MCF 10A (cell line): ENCODE results near the gene CCHCR1. TPM values are rescaled to one million over a fixed set of nuclear protein-coding genes. Genes with fewer than 3 reads are reported as not detected.

Experiments used
- BruUV-seq: library from RNA; stranded (reverse); fragments of 400-500 nt; replicated peaks from 2 replicates; lab custom pipeline; 2021; lab: Mats Ljungman, UMichigan
- CTCF ChIA-PET: fragments of 300-600 bp; sonication (Branson Sonifier 250); formaldehyde crosslinking; extraction: SDS; loops from one replicate; lab custom pipeline; 2021; ENCODE audit warnings: antibody characterized with exemption, inconsistent platforms; lab: Yijun Ruan, JAX
- POLR2A ChIA-PET: fragments of 300-600, 350-650 bp; sonication (Branson Sonifier 250); formaldehyde crosslinking; extraction: SDS; loops from one replicate; lab custom pipeline; 2020; ENCODE audit warnings: antibody characterized with exemption, inconsistent platforms; lab: Yijun Ruan, JAX
- DNase-seq: peaks from one replicate; pipeline ENCODE4 v3.0.0-alpha.2; 2018; ENCODE audit not compliant: unreplicated experiment
- H3K27ac Mint-ChIP-seq: one replicate; pipeline ENCODE4 v1.8.0; 2022; ENCODE audit warnings: mild to moderate bottlenecking, low read depth, mixed read lengths; ENCODE audit not compliant: unreplicated experiment
- H3K27me3 Mint-ChIP-seq: one replicate; pipeline ENCODE4 v1.8.0; 2022; ENCODE audit warnings: mixed read lengths; ENCODE audit not compliant: insufficient read depth, unreplicated experiment
- H3K36me3 Mint-ChIP-seq: one replicate; pipeline ENCODE4 v1.8.0; 2022; ENCODE audit warnings: mild to moderate bottlenecking, moderate library complexity, mixed read lengths; ENCODE audit not compliant: insufficient read depth, unreplicated experiment
- H3K4me1 Mint-ChIP-seq: one replicate; pipeline ENCODE4 v1.8.0; 2022; ENCODE audit warnings: mixed read lengths; ENCODE audit not compliant: insufficient read depth, unreplicated experiment
- H3K4me3 Mint-ChIP-seq: one replicate; pipeline ENCODE4 v1.8.0; 2022; ENCODE audit warnings: mild to moderate bottlenecking, moderate library complexity, mixed read lengths; ENCODE audit not compliant: unreplicated experiment
- H3K9me3 Mint-ChIP-seq: one replicate; pipeline ENCODE4 v1.8.0; 2022; ENCODE audit warnings: mixed read lengths; ENCODE audit not compliant: unreplicated experiment
- intact Hi-C: fragments of 100-400 bp; cut with micrococcal nuclease; formaldehyde crosslinking; loops from 2 replicates; pipeline ENCODE4 v1.14.1; 2022
- total RNA-seq: library from RNA; stranded (reverse); gene quantifications from 2 replicates; pipeline ENCODE4 v1.2.3, GENCODE V29; 2022
- TF ChIP-seq, protein P1 (sequence below): fragments of 200-600 bp; IDR thresholded peaks from one replicate; pipeline ENCODE4 v1.8.0; 2022; ENCODE audit warnings: antibody characterized with exemption, mild to moderate bottlenecking; ENCODE audit not compliant: unreplicated experiment

Gene CCHCR1
- total RNA-seq, 1 experiment from 2014 or later: 18.4 TPM

DNA sequence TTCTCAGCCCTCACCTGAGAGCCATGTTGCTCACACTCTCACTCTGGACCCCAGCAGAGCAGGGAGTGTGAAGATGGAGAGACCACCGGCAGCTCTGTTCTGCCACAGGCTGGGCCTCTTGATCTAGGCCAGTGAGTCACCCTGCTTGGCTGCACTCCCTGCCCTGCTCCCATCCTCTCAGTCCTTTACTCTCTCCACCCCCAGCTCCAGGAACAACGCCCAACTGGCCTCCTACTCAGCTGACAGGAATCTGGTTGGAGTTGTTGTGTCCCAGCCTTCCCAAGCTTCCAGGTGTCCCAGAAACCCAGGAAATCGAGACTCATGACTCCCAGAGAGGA is 43.1 kb downstream of the CCHCR1 start, which contains the start of gene PSORS1C1:
Gene PSORS1C1 (plus strand): TSS at position 260 of the 338 bp plus-strand sequence. CDS start 14,833 bp downstream, outside the sequence.
- intact Hi-C loops: loop anchor here (2.0 kb wide), 1 partner anchor 28 kb away; no protein-coding TSS in a partner anchor
- TF ChIP-seq, protein P1, sequence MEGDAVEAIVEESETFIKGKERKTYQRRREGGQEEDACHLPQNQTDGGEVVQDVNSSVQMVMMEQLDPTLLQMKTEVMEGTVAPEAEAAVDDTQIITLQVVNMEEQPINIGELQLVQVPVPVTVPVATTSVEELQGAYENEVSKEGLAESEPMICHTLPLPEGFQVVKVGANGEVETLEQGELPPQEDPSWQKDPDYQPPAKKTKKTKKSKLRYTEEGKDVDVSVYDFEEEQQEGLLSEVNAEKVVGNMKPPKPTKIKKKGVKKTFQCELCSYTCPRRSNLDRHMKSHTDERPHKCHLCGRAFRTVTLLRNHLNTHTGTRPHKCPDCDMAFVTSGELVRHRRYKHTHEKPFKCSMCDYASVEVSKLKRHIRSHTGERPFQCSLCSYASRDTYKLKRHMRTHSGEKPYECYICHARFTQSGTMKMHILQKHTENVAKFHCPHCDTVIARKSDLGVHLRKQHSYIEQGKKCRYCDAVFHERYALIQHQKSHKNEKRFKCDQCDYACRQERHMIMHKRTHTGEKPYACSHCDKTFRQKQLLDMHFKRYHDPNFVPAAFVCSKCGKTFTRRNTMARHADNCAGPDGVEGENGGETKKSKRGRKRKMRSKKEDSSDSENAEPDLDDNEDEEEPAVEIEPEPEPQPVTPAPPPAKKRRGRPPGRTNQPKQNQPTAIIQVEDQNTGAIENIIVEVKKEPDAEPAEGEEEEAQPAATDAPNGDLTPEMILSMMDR: no peak
- Mint-ChIP-seq H3K27me3 (no peaks in the 10 kb centered on the region), H3K9me3 (no peaks in the 10 kb centered on the region), H3K27ac (peak within 1 kb of the TSS; percentile 98), H3K4me1 (peaks cover 21% of the 10 kb centered on the region), H3K4me3 (peak within 1 kb of the TSS; percentile 79), H3K36me3 (peaks cover 6% of the 10 kb centered on the region)
- peak; percentile 96 for DNase-seq
- ChIA-PET POLR2A (interaction anchor here (0.5 to 4.3 kb wide), 26 partner anchors 9 to 499 kb away, joined by 3 to 60 read pairs (median 4); partner anchors contain the start of genes DDR1, DHX16, GTF2H4 and VARS2), CTCF (interaction anchor here (0.8 to 6.8 kb wide), 13 partner anchors 11 to 293 kb away, joined by 3 to 55 read pairs (median 5); partner anchors contain the start of gene VARS2)
- no TSS peak for BruUV-seq

DNA sequence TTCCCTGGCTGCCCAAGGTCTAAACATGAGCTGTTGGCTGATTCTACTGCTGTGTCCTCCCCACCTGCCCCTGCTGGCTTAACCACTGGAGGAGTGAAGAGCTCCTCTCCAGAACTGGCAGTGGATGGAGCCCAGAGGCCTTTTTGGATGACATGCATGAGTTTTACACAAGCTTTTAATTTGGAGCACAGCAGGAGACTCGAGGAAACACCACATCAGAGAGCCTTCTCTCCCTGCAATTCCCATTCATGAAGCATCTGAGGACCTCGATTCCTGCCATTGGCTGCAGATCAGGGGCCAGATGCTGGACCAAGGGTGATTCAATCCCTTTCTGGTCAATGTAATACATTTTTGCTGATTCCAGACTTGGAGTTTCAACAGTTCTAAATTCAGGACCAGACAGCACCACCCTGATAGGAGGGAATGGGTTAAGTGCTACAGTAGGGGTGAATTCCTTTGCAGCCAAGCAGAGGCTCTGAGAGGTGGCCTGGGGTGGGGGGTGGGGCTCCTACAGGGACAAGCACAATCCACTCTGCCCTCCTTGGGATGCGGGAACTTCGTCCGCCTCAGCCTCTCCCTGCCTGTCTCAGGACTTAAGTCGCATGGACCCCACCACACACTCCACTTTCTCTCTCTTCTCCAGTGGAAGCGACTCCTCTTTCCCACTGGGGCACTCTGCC is 43.6 kb downstream of the CCHCR1 start:
- peaks cover 21% of the 10 kb centered on the region for H3K4me1 Mint-ChIP-seq
- H3K36me3 Mint-ChIP-seq: peaks cover 6% of the 10 kb centered on the region
- TF ChIP-seq, protein P1: no peak
- H3K27me3 Mint-ChIP-seq: no peaks in the 10 kb centered on the region
- CTCF ChIA-PET: interaction anchor here (1.0 to 6.8 kb wide), 12 partner anchors 11 to 362 kb away, joined by 4 to 55 read pairs (median 6); partner anchors contain the start of gene VARS2
- POLR2A ChIA-PET: interaction anchor here (0.6 to 4.3 kb wide), 18 partner anchors 11 to 499 kb away, joined by 3 to 60 read pairs (median 5); partner anchors contain the start of genes DDR1, DHX16, GTF2H4 and VARS2
- no TSS peak for BruUV-seq
- peak overlapping the region; percentile 79 for H3K4me3 Mint-ChIP-seq
- intact Hi-C loops: loop anchor here (2.0 kb wide), 1 partner anchor 27 kb away; no protein-coding TSS in a partner anchor
- no peak for DNase-seq
- H3K9me3 Mint-ChIP-seq: no peaks in the 10 kb centered on the region
- peak overlapping the region; percentile 98 for H3K27ac Mint-ChIP-seq

DNA sequence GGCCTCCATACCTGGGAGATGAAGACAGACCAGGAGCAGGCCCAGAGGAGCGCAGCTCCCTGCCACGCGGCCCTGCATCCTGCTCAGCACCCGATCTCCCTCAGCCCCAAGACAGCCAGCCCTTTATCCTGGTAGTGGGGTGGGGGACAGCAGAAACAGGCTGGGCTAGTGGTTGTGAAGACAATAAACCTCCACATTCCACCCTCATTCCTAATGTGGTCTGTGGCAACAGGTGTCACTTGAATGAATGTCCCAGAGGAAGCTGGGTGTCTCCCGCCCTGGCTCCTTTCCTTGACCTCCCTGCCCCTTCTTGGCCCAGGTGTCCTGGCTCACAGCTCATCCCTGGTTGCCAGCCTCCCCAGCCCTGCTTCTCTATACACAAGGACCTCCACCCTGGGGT is 45.1 kb downstream of the CCHCR1 start, which contains the start of gene C6orf15:
Gene C6orf15 (minus strand): TSS at position 98 of the 400 bp plus-strand sequence. CDS start 20 bp downstream, at position 78.
- no peak within 1 kb of the TSS for H3K4me3 Mint-ChIP-seq
- intact Hi-C loops: no loop called here
- BruUV-seq: no TSS peak
- ChIA-PET CTCF (interaction anchor here (0.9 to 6.8 kb wide), 3 partner anchors 22 to 364 kb away, joined by 4 to 55 read pairs (median 4); no protein-coding TSS in a partner anchor), POLR2A (no interaction called here)
- H3K9me3 Mint-ChIP-seq: no peaks in the 10 kb centered on the region
- DNase-seq: no peak
- peaks cover 21% of the 10 kb centered on the region for H3K4me1 Mint-ChIP-seq
- peaks cover 6% of the 10 kb centered on the region for H3K36me3 Mint-ChIP-seq
- no peak within 1 kb of the TSS for H3K27ac Mint-ChIP-seq
- H3K27me3 Mint-ChIP-seq: no peaks in the 10 kb centered on the region
- TF ChIP-seq, protein P1: no peak

DNA sequence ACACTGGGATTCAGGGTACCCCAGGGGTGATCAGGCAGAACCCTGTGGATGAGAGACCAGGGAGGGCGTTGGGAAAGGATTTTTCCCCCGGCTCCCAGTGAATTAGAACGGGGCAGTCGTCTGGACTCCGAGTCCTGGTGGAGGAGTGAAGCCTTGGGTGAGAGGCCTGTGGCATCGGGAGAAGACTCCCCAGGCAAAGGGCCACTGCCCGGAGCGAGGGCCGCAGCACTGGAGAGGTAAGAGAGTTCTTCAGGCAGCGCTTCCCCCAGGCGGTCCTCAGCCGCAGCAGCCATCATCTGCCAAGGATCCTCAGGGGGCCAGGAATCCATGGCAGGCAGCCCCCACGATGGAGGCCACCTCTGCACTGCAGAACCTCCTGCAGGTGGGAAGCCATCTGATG is 45.9 kb downstream of the CCHCR1 start:
- TF ChIP-seq, protein P1: no peak
- peaks cover 3% of the 10 kb centered on the region for H3K36me3 Mint-ChIP-seq
- ChIA-PET POLR2A (interaction anchor here (0.7 kb wide), 1 partner anchor 235 kb away, joined by 3 read pairs; no protein-coding TSS in a partner anchor), CTCF (interaction anchor here (6.8 kb wide), 1 partner anchor 31 kb away, joined by 55 read pairs; no protein-coding TSS in a partner anchor)
- intact Hi-C loops: no loop called here
- no TSS peak for BruUV-seq
- H3K4me1 Mint-ChIP-seq: peaks cover 21% of the 10 kb centered on the region
- H3K27ac Mint-ChIP-seq: no peak overlapping the region
- no peaks in the 10 kb centered on the region for H3K27me3 Mint-ChIP-seq
- no peak overlapping the region for H3K4me3 Mint-ChIP-seq
- no peaks in the 10 kb centered on the region for H3K9me3 Mint-ChIP-seq
- DNase-seq: no peak
